ENCODE results near the gene TMA7B. TPM values are rescaled to one million over a fixed set of nuclear protein-coding genes. Genes with fewer than 3 reads are reported as not detected.

The TMA7B gene
- total RNA-seq, 4 donors from 2014 or later = not detected

GRCh38 chr22:39953101-39953500 is 7.1 kb upstream of the TMA7B start:
- DNase-seq = no peak
- Histone ChIP-seq H3K9me3 (no peaks in the 10 kb centered on the region), H3K27ac (no peak overlapping the region), H3K4me1 (no peaks in the 10 kb centered on the region), H3K27me3 (no peaks in the 10 kb centered on the region), H3K4me3 (no peak overlapping the region), H3K36me3 (no peaks in the 10 kb centered on the region)
- no peak for ATAC-seq
- intact Hi-C loops (cut with DNase I; ENCODE audit: low total_unique reads) (no loop called here), in situ Hi-C loops (cut with MboI; ENCODE audit: low sequenced_read_pairs in 4 of 4) (no loop called here)
- TF ChIP-seq POLR2A (IDR thresholded peaks at IDR 0.05) = no peak
- TF ChIP-seq CTCF (IDR thresholded peaks at IDR 0.05 in 4 of 5, conservative IDR thresholded peaks at IDR 0.05 in 1 of 5) = no peak

- Histone ChIP-seq H3K27me3 (no peaks in the 10 kb centered on the region), H3K4me1 (no peaks in the 10 kb centered on the region), H3K9me3 (no peaks in the 10 kb centered on the region), H3K27ac (no peak overlapping the region), H3K36me3 (no peaks in the 10 kb centered on the region), H3K4me3 (no peak overlapping the region)
- DNase-seq (no peak), ATAC-seq (no peak)
- intact Hi-C loops (cut with DNase I; ENCODE audit: low total_unique reads) = no loop called here
- in situ Hi-C loops (cut with MboI; ENCODE audit: low sequenced_read_pairs in 4 of 4) = no loop called here
- TF ChIP-seq CTCF (IDR thresholded peaks at IDR 0.05 in 4 of 5, conservative IDR thresholded peaks at IDR 0.05 in 1 of 5) = no peak
- TF ChIP-seq POLR2A (IDR thresholded peaks at IDR 0.05) = no peak
These were observed 5.6 kb upstream of the TMA7B start for GRCh38 chr22:39954584-39955055.

- intact Hi-C loops (cut with DNase I; ENCODE audit: low total_unique reads) = no loop called here
- Histone ChIP-seq H3K9me3 (no peaks in the 10 kb centered on the region), H3K27ac (no peak overlapping the region), H3K4me3 (no peak overlapping the region), H3K4me1 (no peaks in the 10 kb centered on the region), H3K27me3 (no peaks in the 10 kb centered on the region), H3K36me3 (no peaks in the 10 kb centered on the region)
- in situ Hi-C loops (cut with MboI; ENCODE audit: low sequenced_read_pairs in 4 of 4) = no loop called here
- ATAC-seq (no peak), DNase-seq (no peak)
- TF ChIP-seq POLR2A (IDR thresholded peaks at IDR 0.05) = no peak
- TF ChIP-seq CTCF (IDR thresholded peaks at IDR 0.05 in 4 of 5, conservative IDR thresholded peaks at IDR 0.05 in 1 of 5) = no peak
These were observed 4.5 kb upstream of the TMA7B start for GRCh38 chr22:39955675-39956074.

- Histone ChIP-seq H3K27me3 (no peaks in the 10 kb centered on the region), H3K9me3 (no peaks in the 10 kb centered on the region), H3K4me1 (no peaks in the 10 kb centered on the region), H3K27ac (no peak overlapping the region), H3K4me3 (no peak overlapping the region), H3K36me3 (no peaks in the 10 kb centered on the region)
- no peak for ATAC-seq
- TF ChIP-seq POLR2A (IDR thresholded peaks at IDR 0.05) = no peak
- TF ChIP-seq CTCF (IDR thresholded peaks at IDR 0.05 in 4 of 5, conservative IDR thresholded peaks at IDR 0.05 in 1 of 5) = no peak
- in situ Hi-C loops (cut with MboI; ENCODE audit: low sequenced_read_pairs in 4 of 4) = no loop called here
- intact Hi-C loops (cut with DNase I; ENCODE audit: low total_unique reads) = no loop called here
- DNase-seq = no peak
These were observed 3.1 kb upstream of the TMA7B start for GRCh38 chr22:39956932-39957664.

Measured in gastrocnemius medialis (tissue), 4 donors.